Pons (tissue), 1 donor: ENCODE measurements around the gene NPAS4.
"Not testable (repeated sequence)": the region's sequence is repeated elsewhere in the genome, so short reads cannot be mapped to it uniquely, and the experiment has no call there.

Source experiments
- DNase-seq: peaks from one replicate; pipeline ENCODE4 v3.0.0-alpha.2; 2016; ENCODE audit warnings: low spot score

The NPAS4 gene

GRCh38 chr11:66418168-66418985 is 2.5 kb upstream of the NPAS4 start:
- peak; percentile 22 for DNase-seq

GRCh38 chr11:66418986-66419308 is 1.9 kb upstream of the NPAS4 start:
- DNase-seq, result no peak

GRCh38 chr11:66419825-66420224 is 1.0 kb upstream of the NPAS4 start:
- DNase-seq, result no peak

- DNase-seq, result peak; percentile 70
Measured at GRCh38 chr11:66421492-66422205, 814 bp downstream of the NPAS4 start.

GRCh38 chr11:66426314-66426713 is 5.5 kb downstream of the NPAS4 start:
- no peak for DNase-seq

- DNase-seq, result no peak
Measured at GRCh38 chr11:66428933-66429332, 8.1 kb downstream of the NPAS4 start.

GRCh38 chr11:66429983-66430602 is 9.3 kb downstream of the NPAS4 start:
- peak; percentile 63 for DNase-seq

- not testable (repeated sequence) for DNase-seq
Measured at GRCh38 chr11:66431287-66431686, 10.5 kb downstream of the NPAS4 start.

- DNase-seq, result not testable (repeated sequence)
Measured at GRCh38 chr11:66431871-66432329, 11.1 kb downstream of the NPAS4 start.

- DNase-seq, result peak; percentile 15
Measured at GRCh38 chr11:66432597-66432996, 11.8 kb downstream of the NPAS4 start.

- DNase-seq, result no peak
Measured at GRCh38 chr11:66437979-66438503, 17.2 kb downstream of the NPAS4 start.

- DNase-seq, result peak; percentile 94
Measured at GRCh38 chr11:66438504-66439466, 17.9 kb downstream of the NPAS4 start, which contains the start of gene MRPL11. TSS of gene MRPL11 (minus strand) at chr11:66438848. CDS start at chr11:66438754, 94 bp downstream.

GRCh38 chr11:66440101-66440939 is 19.5 kb downstream of the NPAS4 start:
- DNase-seq, result not testable (repeated sequence)

GRCh38 chr11:66440940-66441282 is 20.1 kb downstream of the NPAS4 start:
- DNase-seq, result not testable (repeated sequence)

GRCh38 chr11:66443602-66444001 is 22.8 kb downstream of the NPAS4 start:
- DNase-seq, result no peak

GRCh38 chr11:66447012-66447411 is 26.2 kb downstream of the NPAS4 start:
- no peak for DNase-seq

GRCh38 chr11:66448523-66448922 is 27.7 kb downstream of the NPAS4 start:
- DNase-seq, result no peak

- no peak for DNase-seq
Measured at GRCh38 chr11:66450560-66450959, 29.7 kb downstream of the NPAS4 start.

- DNase-seq, result no peak
Measured at GRCh38 chr11:66451663-66452062, 30.8 kb downstream of the NPAS4 start.

GRCh38 chr11:66454247-66454646 is 33.4 kb downstream of the NPAS4 start:
- no peak for DNase-seq
